ENCODE results near the gene TSBP1.

GRCh38 chr6:32396028-32396427 is 24.3 kb upstream of the TSBP1 start:
- TF ChIP-seq CTCF (conservative IDR thresholded peaks at IDR 0.05 in 1 of 2, IDR thresholded peaks at IDR 0.05 in 1 of 2; ENCODE audit: extremely low read depth in 1 of 2, insufficient read depth in 1 of 2, low read depth in 1 of 2, low read length in 2 of 2) (no peak), EZH2 (IDR thresholded peaks at IDR 0.05; ENCODE audit: borderline replicate concordance, low read length) (no peak)
